ENCODE results near the gene C22orf42.
"Not testable (repeated sequence)": the region's sequence is repeated elsewhere in the genome, so short reads cannot be mapped to it uniquely, and the experiment has no call there.

The C22orf42 gene

DNA sequence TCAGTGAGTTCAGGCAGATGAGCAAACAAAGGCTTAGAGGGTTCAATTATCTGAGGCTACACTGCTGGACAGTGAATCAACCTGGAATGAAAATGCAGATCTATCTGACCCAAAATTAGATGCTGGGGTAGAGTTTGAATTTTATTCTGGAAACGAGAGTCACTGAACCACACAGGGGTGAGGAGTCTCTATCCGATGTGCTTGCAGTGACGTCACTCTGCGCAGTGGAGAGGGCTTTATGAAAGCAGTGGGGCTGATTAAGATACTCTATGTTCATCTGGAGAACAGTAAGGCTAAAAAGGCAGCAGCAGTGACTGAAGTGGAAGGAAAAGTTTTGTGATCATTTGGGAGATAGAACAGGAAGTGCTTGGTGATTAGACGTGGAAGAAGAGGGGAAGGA, 1.3 kb upstream of the C22orf42 start:
- peaks cover 12% of the 10 kb centered on the region for H3K27me3 Mint-ChIP-seq
- H3K27ac Mint-ChIP-seq; ATAC-seq (ENCODE audit: low read depth); H3K9me3 Mint-ChIP-seq; DNase-seq (ENCODE audit: low spot score in 2 of 2); H3K36me3 Mint-ChIP-seq; H3K4me3 Mint-ChIP-seq; H3K4me1 Mint-ChIP-seq: not testable (repeated sequence)

GRCh38 chr22:32157632-32158031, 1.5 kb downstream of the C22orf42 start:
- not testable (repeated sequence) for DNase-seq (ENCODE audit: low spot score in 2 of 2); H3K4me3 Mint-ChIP-seq; ATAC-seq (ENCODE audit: low read depth); H3K27me3 Mint-ChIP-seq; H3K9me3 Mint-ChIP-seq; H3K4me1 Mint-ChIP-seq; H3K36me3 Mint-ChIP-seq; H3K27ac Mint-ChIP-seq

DNA sequence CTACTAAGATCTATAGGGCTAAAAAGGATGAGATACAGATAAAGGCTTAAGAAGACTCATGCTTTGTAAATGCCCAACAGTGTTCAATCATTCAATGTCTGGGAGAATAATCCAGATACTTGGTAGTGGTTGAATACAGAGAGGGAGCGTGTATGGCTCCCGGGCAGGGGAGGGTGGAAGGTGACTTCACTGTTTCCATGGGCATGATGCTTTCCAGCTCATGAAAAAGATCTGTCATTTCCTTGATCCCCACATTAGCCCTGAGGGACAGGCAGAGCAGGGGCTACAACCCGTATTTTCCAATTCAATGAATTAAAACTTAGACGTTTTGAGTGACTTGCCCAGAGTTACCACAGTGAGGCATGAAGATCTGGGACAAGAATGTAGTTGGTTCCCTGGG, 4.4 kb downstream of the C22orf42 start:
- H3K36me3 Mint-ChIP-seq; ATAC-seq (ENCODE audit: low read depth); DNase-seq (ENCODE audit: low spot score in 2 of 2); H3K9me3 Mint-ChIP-seq; H3K4me3 Mint-ChIP-seq; H3K27ac Mint-ChIP-seq: not testable (repeated sequence)
- H3K27me3 Mint-ChIP-seq = peaks cover 10% of the 10 kb centered on the region
- peaks cover 10% of the 10 kb centered on the region for H3K4me1 Mint-ChIP-seq

- not testable (repeated sequence) for DNase-seq (ENCODE audit: low spot score in 2 of 2); H3K4me3 Mint-ChIP-seq; ATAC-seq (ENCODE audit: low read depth); H3K27ac Mint-ChIP-seq; H3K36me3 Mint-ChIP-seq; H3K9me3 Mint-ChIP-seq; H3K27me3 Mint-ChIP-seq
- H3K4me1 Mint-ChIP-seq = peaks cover 17% of the 10 kb centered on the region
Measured at GRCh38 chr22:32151641-32152040, 7.5 kb downstream of the C22orf42 start.

- H3K36me3 Mint-ChIP-seq; H3K27ac Mint-ChIP-seq; H3K9me3 Mint-ChIP-seq; DNase-seq (ENCODE audit: low spot score in 2 of 2); ATAC-seq (ENCODE audit: low read depth); H3K27me3 Mint-ChIP-seq; H3K4me3 Mint-ChIP-seq: not testable (repeated sequence)
- peaks cover 17% of the 10 kb centered on the region for H3K4me1 Mint-ChIP-seq
Measured at GRCh38 chr22:32150647-32151046, 8.5 kb downstream of the C22orf42 start.

GRCh38 chr22:32148372-32148771, 10.7 kb downstream of the C22orf42 start:
- H3K4me3 Mint-ChIP-seq; H3K27ac Mint-ChIP-seq; H3K9me3 Mint-ChIP-seq; DNase-seq (ENCODE audit: low spot score in 2 of 2); H3K36me3 Mint-ChIP-seq; H3K27me3 Mint-ChIP-seq: not testable (repeated sequence)
- peaks cover 34% of the 10 kb centered on the region for H3K4me1 Mint-ChIP-seq
- ATAC-seq (ENCODE audit: low read depth) = peak; percentile 45

- H3K36me3 Mint-ChIP-seq; DNase-seq (ENCODE audit: low spot score in 2 of 2); H3K9me3 Mint-ChIP-seq; H3K4me3 Mint-ChIP-seq; ATAC-seq (ENCODE audit: low read depth); H3K27me3 Mint-ChIP-seq; H3K27ac Mint-ChIP-seq: not testable (repeated sequence)
- H3K4me1 Mint-ChIP-seq = peaks cover 39% of the 10 kb centered on the region
Measured at GRCh38 chr22:32147128-32147527, 12.0 kb downstream of the C22orf42 start.

GRCh38 chr22:32144496-32145274, 14.4 kb downstream of the C22orf42 start:
- peaks cover 29% of the 10 kb centered on the region for H3K4me1 Mint-ChIP-seq
- no peak overlapping the region for H3K4me3 Mint-ChIP-seq
- no peak overlapping the region for H3K27ac Mint-ChIP-seq
- DNase-seq (ENCODE audit: low spot score in 2 of 2) = peak in 1 of 2 donors; percentile 47
- H3K27me3 Mint-ChIP-seq = no peaks in the 10 kb centered on the region
- peak; percentile 96 for ATAC-seq (ENCODE audit: low read depth)
- H3K9me3 Mint-ChIP-seq = peaks cover 5% of the 10 kb centered on the region
- peaks cover 2% of the 10 kb centered on the region for H3K36me3 Mint-ChIP-seq

- Mint-ChIP-seq H3K4me1 (peaks cover 29% of the 10 kb centered on the region), H3K27me3 (no peaks in the 10 kb centered on the region), H3K9me3 (peaks cover 4% of the 10 kb centered on the region), H3K4me3 (no peak overlapping the region), H3K36me3 (peaks cover 2% of the 10 kb centered on the region), H3K27ac (no peak overlapping the region)
- no peak for DNase-seq (ENCODE audit: low spot score in 2 of 2)
- no peak for ATAC-seq (ENCODE audit: low read depth)
Measured at GRCh38 chr22:32142600-32142999, 16.5 kb downstream of the C22orf42 start.

GRCh38 chr22:32140688-32141087, 18.4 kb downstream of the C22orf42 start:
- H3K27ac Mint-ChIP-seq; DNase-seq (ENCODE audit: low spot score in 2 of 2); ATAC-seq (ENCODE audit: low read depth); H3K4me3 Mint-ChIP-seq; H3K9me3 Mint-ChIP-seq; H3K36me3 Mint-ChIP-seq; H3K27me3 Mint-ChIP-seq: not testable (repeated sequence)
- H3K4me1 Mint-ChIP-seq = peaks cover 32% of the 10 kb centered on the region

DNA sequence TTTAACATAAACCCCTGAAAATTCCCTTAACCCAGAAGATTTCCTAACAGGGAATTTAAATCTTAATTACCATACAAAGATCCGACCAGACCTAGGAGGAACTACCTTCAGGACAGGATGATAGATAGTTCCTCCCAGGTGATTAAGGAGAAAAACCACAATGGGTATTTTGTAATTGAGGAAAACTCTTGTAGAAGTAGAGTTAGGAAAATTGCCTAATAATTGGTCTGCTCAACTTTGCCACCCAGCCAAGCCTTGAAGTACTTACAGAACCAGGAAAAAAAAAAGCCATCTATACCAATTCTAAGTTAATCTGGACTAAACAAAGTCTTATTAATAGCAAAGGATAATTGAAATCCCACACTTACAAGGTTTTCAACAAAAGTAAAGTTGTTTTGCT, 20.5 kb downstream of the C22orf42 start:
- not testable (repeated sequence) for DNase-seq (ENCODE audit: low spot score in 2 of 2); H3K9me3 Mint-ChIP-seq

DNA sequence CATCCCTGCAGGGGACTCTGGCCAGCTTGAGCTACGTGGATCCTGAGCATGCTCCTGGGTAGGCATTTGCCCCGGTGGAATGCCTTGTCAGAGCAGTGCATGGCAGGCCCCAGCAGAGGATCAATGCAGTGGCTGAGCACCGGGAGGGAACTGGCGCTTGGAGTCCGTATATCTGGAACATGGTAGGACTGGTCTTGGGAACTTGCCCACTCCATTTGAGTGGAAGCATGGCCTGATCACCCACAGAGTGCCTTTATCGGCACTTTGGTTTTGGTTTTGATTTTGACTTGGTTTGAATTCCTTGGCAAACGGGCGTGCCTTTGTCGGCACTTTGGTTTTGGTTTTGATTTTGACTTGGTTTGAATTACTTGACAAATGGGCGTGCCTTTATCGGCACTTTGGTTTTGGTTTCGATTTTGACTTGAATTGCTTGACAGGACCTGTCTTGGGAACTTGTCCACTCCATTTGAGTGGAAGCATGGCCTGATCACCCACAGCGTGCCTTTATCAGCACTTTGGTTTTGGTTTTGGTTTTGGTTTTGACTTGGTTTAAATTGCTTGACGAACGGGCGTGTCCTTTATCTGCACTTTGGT, 21.3 kb downstream of the C22orf42 start:
- DNase-seq (ENCODE audit: low spot score in 2 of 2) (peak; percentile 25 to 56), ATAC-seq (ENCODE audit: low read depth) (peak; percentile 85)
- Mint-ChIP-seq H3K27ac (peak overlapping the region; percentile 94), H3K4me3 (peak overlapping the region; percentile 87), H3K4me1 (peaks cover 14% of the 10 kb centered on the region)
- not testable (repeated sequence) for H3K9me3 Mint-ChIP-seq, H3K27me3 Mint-ChIP-seq, H3K36me3 Mint-ChIP-seq

More for the DNA sequence above, 20.5 kb downstream of the C22orf42 start:
- peak overlapping the region; percentile 94 for H3K27ac Mint-ChIP-seq
- not testable (repeated sequence) for H3K36me3 Mint-ChIP-seq; H3K27me3 Mint-ChIP-seq; ATAC-seq (ENCODE audit: low read depth)
- peaks cover 18% of the 10 kb centered on the region for H3K4me1 Mint-ChIP-seq
- peak overlapping the region; percentile 87 for H3K4me3 Mint-ChIP-seq

DNA sequence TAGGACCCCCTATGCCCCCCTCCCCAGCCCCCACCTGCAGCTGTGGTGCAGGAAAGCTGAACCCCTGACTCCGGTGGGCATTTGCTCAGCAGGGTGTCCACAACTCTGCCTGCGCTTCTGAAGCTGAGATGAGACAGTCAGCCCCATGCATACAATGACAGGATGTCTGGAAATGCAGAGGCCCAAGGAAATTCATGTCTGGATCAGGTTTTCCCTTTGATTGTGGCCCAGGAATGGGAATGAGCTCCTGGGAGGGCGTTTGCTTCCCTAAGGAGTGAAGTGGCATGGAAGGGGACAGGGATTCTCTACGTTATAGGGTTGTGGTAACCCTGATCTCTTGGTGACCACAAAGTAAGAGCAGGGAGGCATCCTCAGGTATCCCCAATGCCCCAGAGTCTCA, 22.2 kb downstream of the C22orf42 start:
- H3K27me3 Mint-ChIP-seq; ATAC-seq (ENCODE audit: low read depth); H3K9me3 Mint-ChIP-seq; H3K36me3 Mint-ChIP-seq; H3K4me3 Mint-ChIP-seq; H3K27ac Mint-ChIP-seq; DNase-seq (ENCODE audit: low spot score in 2 of 2): not testable (repeated sequence)
- peaks cover 10% of the 10 kb centered on the region for H3K4me1 Mint-ChIP-seq

DNA sequence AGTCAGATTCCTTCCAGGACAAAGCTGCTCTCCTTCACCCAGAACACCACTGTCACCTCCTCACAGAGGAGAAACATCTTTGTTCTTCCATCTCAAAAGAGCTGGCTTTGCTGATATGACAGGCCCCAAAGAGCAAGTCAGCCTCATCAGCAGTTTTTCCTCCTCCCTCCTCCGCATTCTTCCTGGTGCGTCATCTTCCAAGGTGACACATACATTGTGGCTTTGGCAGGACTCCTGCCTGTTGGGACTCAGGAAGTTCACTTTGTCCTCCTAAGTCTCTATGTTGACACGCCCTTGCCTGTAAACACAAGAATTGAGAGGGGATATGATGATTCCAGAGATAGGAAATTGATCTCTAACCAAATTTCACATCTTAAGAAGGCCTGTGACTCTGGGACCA, 23.1 kb downstream of the C22orf42 start:
- not testable (repeated sequence) for H3K4me3 Mint-ChIP-seq; H3K27ac Mint-ChIP-seq; ATAC-seq (ENCODE audit: low read depth); H3K36me3 Mint-ChIP-seq; H3K27me3 Mint-ChIP-seq; H3K9me3 Mint-ChIP-seq; DNase-seq (ENCODE audit: low spot score in 2 of 2)
- peaks cover 10% of the 10 kb centered on the region for H3K4me1 Mint-ChIP-seq

- not testable (repeated sequence) for H3K9me3 Mint-ChIP-seq
Measured at GRCh38 chr22:32134796-32135195, 24.3 kb downstream of the C22orf42 start.

More at GRCh38 chr22:32134796-32135195, 24.3 kb downstream of the C22orf42 start:
- not testable (repeated sequence) for H3K27ac Mint-ChIP-seq; H3K4me3 Mint-ChIP-seq; H3K36me3 Mint-ChIP-seq; H3K27me3 Mint-ChIP-seq; DNase-seq (ENCODE audit: low spot score in 2 of 2); ATAC-seq (ENCODE audit: low read depth)
- H3K4me1 Mint-ChIP-seq = peaks cover 10% of the 10 kb centered on the region
